ENCODE measurements around the gene PKD1. TPM values are rescaled to one million over a fixed set of nuclear protein-coding genes. Genes with fewer than 3 reads are reported as not detected.

PKD1 gene
- total RNA-seq, 1 donor from 2014 or later = 34.8 TPM

- ATAC-seq = peak; percentile 50
Measured at GRCh38 chr16:2071454-2072202, 64.1 kb downstream of the PKD1 start.

DNA sequence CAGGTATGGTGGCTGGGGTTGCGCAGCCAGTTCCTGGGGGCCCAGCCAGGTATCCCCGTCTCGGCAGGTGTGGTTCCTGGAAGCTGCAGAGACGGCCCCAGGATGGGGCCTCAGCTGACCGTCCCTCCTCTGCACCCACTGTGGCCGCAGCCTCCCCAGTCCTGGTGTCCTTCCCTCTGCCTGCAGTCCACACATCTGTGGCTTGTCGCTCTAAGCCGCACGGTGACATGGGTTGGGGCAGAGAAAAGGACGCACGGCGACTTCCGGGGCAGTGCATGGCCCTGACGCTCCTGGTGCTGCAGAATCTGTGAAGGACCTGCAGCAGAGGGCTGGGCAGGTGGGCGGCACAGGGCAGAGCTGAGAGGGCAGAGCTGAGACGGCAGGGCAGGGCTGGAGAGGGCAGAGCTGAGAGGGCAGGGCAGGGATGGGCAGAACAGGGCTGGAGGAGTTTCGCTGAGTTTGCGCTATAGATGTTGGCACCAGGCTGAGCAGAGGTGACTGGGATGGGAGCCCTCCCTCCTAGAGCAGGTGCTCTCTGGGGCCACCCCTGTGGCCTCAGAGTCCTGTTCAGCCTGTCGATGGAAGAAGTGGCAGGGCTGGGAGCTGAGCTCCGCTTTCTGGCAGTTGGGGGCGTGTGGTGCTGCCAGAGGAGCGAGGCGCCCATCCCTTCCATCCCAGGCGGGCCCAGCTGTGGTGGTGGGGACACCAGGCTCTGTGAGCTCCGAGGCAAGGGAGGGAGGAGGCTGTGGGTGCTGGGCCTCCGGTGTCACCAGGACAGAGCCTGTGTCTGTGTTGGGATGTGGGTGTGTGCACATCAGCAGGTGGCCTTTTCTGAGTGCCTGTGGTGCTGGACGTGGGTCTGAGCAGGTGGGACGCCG lies 64.9 kb downstream of the PKD1 start:
- peak; percentile 53 for ATAC-seq

GRCh38 chr16:2066139-2066538 lies 69.6 kb downstream of the PKD1 start:
- ATAC-seq = no peak

DNA sequence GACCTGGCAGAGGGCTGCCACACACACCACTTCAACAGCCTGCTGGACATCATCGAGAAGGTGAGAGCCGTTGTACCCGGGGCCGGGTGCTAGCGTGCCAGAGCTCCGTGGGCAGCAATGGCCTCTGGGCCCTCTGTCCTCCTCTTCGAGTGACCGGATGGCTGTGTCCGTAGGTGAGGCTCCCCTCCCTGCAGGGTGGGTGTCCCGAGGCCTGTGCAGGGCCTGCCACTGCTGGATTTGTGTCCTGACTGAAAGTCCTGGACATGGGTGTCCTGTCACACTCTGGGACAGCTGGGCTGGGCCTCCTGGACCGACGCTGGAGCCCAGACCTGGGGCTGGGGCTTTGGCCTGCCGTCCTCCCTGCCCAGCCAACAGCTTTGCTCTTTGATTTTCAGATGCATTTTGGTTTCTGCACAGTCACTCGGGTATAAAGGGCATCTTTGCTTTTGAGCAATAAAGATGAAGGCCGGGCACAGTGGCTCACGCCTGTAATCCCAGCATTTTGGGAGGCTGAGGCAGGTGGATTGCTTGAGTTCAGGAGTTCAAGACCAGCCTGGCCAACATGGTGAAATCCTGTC lies 71.2 kb downstream of the PKD1 start:
- ATAC-seq = no peak

GRCh38 chr16:2063861-2064260 lies 71.8 kb downstream of the PKD1 start:
- no peak for ATAC-seq

- ATAC-seq = peak; percentile 5
Measured at GRCh38 chr16:2062801-2063200, 72.9 kb downstream of the PKD1 start.

GRCh38 chr16:2061526-2061925 lies 74.2 kb downstream of the PKD1 start:
- ATAC-seq = peak; percentile 7

- no peak for ATAC-seq
Measured at GRCh38 chr16:2061023-2061422, 74.7 kb downstream of the PKD1 start.

GRCh38 chr16:2060346-2060745 lies 75.4 kb downstream of the PKD1 start:
- no peak for ATAC-seq

- ATAC-seq = no peak
Measured at GRCh38 chr16:2058872-2059271, 76.8 kb downstream of the PKD1 start.

DNA sequence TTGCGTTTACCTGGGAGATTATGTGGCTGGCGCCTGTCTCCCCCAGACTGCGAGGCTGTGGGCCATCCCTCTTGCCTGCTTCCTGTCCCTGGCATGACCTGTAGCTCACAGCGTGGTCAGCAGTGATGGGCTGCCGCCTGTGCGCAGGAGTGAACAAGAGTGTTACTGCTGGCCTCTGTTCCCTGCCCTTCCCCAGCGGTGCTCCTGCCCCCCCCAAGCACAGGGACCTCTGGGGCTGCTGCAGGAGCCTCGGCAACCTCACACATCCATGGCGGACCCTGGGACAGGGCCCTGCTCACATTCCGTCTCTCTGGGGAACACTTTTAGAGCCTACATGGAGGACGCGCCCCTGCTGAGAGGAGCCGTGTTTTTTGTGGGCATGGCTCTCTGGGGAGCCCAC lies 77.3 kb downstream of the PKD1 start:
- no peak for ATAC-seq

GRCh38 chr16:2057438-2057837 lies 78.3 kb downstream of the PKD1 start:
- ATAC-seq = no peak

- ATAC-seq = peak; percentile 31
Measured at GRCh38 chr16:2056681-2057407, 78.9 kb downstream of the PKD1 start.

DNA sequence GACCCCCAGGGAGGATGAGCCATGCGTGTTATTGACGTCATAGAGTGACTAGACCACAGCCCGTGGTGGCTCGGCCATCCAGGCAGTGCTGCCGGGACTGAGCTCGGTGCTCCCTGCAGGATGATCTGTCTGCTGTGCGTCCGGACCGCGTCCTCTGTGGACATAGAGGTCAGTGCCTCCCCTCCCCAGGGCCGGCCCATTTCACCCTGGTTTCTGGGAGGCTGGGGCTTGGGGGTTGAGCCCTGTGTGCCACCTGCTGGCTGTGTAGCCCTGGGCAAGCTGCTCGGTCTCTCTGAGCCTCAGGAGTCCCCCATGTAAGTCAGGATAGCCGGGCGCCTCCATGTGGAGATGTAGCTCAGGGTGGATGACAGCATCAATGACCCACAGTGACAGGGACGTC lies 79.6 kb downstream of the PKD1 start:
- ATAC-seq = no peak

DNA sequence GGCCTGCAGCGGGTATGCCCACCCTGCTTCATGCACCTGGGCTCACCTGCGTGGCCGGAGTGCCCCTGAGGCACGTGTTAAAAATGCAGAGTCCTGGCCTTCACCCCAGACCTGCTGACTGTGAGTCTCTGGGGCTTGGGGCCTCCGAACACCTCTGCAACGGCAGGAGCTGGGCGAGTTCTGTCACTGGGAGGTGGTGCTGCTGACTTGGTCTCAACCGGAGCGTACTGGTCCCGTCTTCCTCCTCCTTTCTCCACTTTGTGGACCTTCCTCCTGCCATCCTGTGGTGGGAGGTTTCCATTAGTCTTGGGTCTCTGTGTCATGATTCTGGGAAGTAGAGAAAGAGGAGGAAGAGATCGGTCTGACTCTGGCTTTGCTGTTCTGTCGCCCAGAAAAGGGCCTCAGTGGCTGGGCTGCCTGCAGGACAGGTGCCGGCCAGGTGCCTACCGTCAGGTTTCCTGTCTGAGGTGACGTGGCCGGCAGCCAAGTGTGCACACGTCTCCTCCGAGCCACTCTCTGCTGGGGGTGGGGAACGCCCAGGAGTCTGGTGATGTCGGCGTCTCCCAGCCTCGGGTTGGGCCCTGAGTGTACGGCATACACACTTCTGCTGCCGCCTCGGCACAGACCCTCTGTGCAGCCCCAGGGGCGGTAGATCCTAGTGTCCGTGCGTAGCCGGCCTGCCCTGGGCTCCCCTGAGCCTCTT lies 81.0 kb downstream of the PKD1 start:
- ATAC-seq = no peak

DNA sequence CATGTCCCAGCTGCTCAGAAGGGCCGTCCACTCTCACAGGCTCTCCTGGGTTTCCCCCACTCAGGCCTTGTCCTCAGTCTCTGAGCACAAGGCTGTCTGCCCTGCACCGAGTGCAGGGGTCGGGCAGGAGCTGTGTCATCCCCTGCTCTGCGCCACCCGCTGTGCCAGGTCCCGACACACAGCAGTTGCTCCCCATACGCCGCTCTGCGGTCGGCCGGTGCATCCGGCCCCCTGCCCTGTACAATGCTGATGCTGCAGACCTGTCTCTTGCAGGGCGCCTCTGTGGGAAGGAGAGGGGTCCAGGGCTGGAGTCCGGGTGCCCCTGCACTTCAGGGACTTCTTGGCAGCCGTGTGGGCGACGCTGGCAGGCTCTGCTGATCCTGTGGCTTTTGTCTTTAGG lies 81.8 kb downstream of the PKD1 start:
- ATAC-seq = peak; percentile 6

DNA sequence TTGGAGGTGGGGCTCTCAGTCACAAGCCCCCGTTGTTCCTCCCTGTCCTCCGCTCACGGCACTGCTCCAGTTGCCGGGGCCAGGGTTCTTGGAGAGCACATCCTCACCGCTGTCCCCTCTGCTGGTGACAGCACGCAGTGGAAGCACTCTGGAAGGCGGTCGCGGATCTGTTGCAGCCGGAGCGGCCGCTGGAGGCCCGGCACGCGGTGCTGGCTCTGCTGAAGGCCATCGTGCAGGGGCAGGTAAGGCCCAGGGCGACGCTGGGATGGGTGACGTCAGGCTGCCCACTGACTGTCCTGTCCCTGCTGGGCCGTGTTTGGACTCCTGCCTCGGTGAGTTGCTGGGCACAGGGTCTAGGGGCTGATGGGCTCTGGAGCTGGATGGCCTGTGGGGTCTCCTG lies 82.5 kb downstream of the PKD1 start:
- no peak for ATAC-seq

DNA sequence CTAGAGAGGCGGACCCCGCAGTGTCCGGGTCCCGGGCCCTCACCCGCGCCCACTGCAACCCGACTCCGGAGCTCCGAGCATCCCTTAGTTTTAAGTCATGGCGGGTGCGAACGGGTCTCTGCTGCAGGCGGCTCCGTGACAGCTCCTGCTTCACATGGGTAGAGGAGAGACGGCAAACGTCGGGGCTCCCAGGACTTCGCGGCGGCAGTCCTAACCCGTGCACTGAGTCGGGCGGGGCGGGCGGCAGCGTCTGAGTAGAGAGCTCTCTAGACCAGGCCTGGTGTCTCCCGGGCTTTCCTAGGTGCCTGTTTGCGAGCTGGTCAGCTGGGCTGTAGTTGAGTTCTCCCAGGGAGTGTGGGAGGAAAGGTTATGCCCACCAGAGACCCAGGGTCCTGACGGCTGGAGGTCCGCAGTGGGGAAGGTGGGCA lies 87.6 kb downstream of the PKD1 start:
- ATAC-seq = peak; percentile 25

- ATAC-seq = peak; percentile 89
Measured at GRCh38 chr16:2047330-2048115, 88.2 kb downstream of the PKD1 start, which contains the start of the genes NTHL1 and TSC2. Gene NTHL1, minus strand, starts transcription at chr16:2047834. Its CDS starts 11 bp downstream, at chr16:2047823. Gene TSC2, plus strand, starts transcription at chr16:2047985. Its CDS starts 631 bp downstream, at chr16:2048616.

- ATAC-seq = no peak
Measured at GRCh38 chr16:2046893-2047329, 88.8 kb downstream of the PKD1 start.

Measured in esophagus mucosa (tissue), 1 donor.